ENCODE measurements around the gene SLC10A3. TPM values are rescaled to one million over a fixed set of nuclear protein-coding genes. Genes with fewer than 3 reads are reported as not detected.

SLC10A3 gene
- total RNA-seq, 4 donors from 2014 or later, result 11.6 to 19.8 (median 16.5) TPM

DNA sequence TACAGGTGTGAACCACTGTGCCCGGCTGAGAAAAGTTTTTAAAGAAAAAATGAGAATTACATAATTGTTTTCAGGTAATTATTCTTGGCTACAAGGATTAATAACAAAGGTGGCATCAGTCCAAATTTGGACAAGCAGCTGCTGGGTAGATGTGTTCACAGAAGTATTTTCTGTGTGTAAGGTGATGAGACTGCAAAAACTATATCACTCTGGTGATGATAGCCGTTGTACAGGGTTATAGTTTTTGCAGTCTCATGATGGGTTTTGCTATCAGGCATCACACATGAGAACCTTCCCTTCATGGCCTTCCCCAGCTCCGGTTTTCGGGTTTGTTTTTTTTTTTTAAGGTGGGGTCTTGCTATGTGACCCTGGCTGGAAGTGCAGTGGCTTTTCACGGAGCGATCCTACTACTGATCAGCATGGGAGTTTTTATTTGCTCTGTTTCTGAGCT lies 5.1 kb upstream of the SLC10A3 start:
- Histone ChIP-seq H3K4me3 (no peak overlapping the region), H3K27me3 (no peaks in the 10 kb centered on the region), H3K36me3 (no peaks in the 10 kb centered on the region), H3K27ac (no peak overlapping the region), H3K9me3 (no peaks in the 10 kb centered on the region), H3K4me1 (no peaks in the 10 kb centered on the region)
- DNase-seq, result no peak
- TF ChIP-seq POLR2A (IDR thresholded peaks at IDR 0.05), result no peak
- TF ChIP-seq, protein P1, sequence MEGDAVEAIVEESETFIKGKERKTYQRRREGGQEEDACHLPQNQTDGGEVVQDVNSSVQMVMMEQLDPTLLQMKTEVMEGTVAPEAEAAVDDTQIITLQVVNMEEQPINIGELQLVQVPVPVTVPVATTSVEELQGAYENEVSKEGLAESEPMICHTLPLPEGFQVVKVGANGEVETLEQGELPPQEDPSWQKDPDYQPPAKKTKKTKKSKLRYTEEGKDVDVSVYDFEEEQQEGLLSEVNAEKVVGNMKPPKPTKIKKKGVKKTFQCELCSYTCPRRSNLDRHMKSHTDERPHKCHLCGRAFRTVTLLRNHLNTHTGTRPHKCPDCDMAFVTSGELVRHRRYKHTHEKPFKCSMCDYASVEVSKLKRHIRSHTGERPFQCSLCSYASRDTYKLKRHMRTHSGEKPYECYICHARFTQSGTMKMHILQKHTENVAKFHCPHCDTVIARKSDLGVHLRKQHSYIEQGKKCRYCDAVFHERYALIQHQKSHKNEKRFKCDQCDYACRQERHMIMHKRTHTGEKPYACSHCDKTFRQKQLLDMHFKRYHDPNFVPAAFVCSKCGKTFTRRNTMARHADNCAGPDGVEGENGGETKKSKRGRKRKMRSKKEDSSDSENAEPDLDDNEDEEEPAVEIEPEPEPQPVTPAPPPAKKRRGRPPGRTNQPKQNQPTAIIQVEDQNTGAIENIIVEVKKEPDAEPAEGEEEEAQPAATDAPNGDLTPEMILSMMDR (IDR thresholded peaks at IDR 0.05), result no peak

DNA sequence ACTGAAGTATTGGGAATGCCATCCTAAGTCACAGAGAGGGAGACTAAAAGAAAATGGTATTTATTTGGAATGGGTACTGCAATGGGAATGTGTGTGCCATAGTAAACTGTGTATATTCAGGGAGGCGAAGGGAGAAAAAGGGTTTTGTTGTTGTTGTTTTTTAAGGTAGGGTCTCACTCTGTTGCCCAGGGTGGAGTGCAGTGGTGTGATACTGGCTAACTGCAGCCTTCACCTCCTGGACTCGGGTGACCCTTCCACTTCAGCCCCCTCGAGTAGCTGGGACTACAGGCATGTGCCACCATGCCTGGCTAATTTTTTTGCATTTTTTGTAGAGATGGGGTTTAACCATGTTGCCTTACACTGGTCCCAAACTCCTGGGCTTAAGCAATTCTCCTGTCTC lies 4.3 kb upstream of the SLC10A3 start:
- Histone ChIP-seq H3K27ac (no peak overlapping the region), H3K4me1 (peaks cover 0 to under 1% (median 0%) of the 10 kb centered on the region in 4 donors), H3K4me3 (no peak overlapping the region), H3K27me3 (no peaks in the 10 kb centered on the region), H3K9me3 (no peaks in the 10 kb centered on the region), H3K36me3 (no peaks in the 10 kb centered on the region)
- TF ChIP-seq POLR2A (IDR thresholded peaks at IDR 0.05), result no peak
- TF ChIP-seq, protein P1 (IDR thresholded peaks at IDR 0.05), result no peak
- no peak for DNase-seq

DNA sequence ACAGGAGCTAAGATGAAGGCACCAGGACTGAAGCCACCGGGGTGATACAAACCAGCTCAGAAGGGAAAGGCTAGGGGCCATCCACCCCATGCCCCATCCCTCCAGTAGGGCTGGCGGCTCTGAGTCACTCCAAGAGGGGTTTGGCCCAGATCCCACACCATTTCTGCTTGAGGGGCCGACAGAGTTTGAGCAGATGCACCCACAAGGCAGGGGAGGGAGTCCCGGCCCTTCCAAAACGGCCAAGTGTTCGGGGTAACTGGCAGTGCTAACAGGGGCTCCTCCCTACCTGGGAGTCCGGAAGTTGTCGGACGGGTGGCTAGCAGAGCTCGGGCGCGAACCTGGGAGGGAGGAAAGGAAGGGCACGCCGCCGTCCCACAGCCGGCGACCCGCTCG lies 412 bp downstream of the SLC10A3 start:
- H3K27me3 ChIP-seq, result no peaks in the 10 kb centered on the region
- DNase-seq, result peak in 2 of 3 donors; percentile 32 to 64
- no peak for TF ChIP-seq POLR2A (IDR thresholded peaks at IDR 0.05)
- TF ChIP-seq, protein P1 (IDR thresholded peaks at IDR 0.05), result no peak
- peaks cover 0 to 4% (median 0%) of the 10 kb centered on the region in 3 donors for H3K36me3 ChIP-seq
- H3K4me3 ChIP-seq, result peak overlapping the region; percentile 61 to 83 (median 66)
- no peaks in the 10 kb centered on the region for H3K9me3 ChIP-seq
- H3K4me1 ChIP-seq, result peaks cover 0 to 13% (median 4%) of the 10 kb centered on the region in 4 donors
- H3K27ac ChIP-seq, result peak overlapping the region; percentile 93 to 97 (median 96)

DNA sequence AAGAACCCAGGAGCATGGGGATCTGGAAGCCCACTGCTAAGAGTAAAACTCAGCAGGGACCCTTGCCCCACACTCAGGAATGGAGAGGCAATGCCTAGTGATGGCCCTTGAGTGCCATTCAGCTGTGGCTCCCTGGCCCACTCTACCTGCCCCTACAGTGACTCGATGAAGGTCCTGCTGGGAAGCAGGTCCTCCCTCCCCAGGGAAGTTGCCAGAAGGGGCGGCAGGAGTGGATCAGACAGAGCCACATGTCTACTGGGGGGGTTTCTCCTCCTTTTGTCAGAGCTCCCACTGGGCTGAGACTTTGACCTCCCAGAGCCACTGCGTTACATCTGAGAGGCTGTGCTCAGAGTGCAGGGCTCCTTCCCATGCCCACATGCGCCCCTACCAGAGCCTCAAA lies 1.2 kb downstream of the SLC10A3 start:
- DNase-seq, result no peak
- peaks cover 0 to 21% (median 6%) of the 10 kb centered on the region in 4 donors for H3K4me1 ChIP-seq
- peak overlapping the region in 3 of 4 donors; percentile 93 to 97 (median 96) for H3K27ac ChIP-seq
- no peaks in the 10 kb centered on the region for H3K9me3 ChIP-seq
- no peaks in the 10 kb centered on the region for H3K27me3 ChIP-seq
- peaks cover 0 to 7% (median 0%) of the 10 kb centered on the region in 3 donors for H3K36me3 ChIP-seq
- TF ChIP-seq, protein P1 (IDR thresholded peaks at IDR 0.05), result no peak
- TF ChIP-seq POLR2A (IDR thresholded peaks at IDR 0.05), result no peak
- H3K4me3 ChIP-seq, result peak overlapping the region in 2 of 4 donors; percentile 68 to 83

DNA sequence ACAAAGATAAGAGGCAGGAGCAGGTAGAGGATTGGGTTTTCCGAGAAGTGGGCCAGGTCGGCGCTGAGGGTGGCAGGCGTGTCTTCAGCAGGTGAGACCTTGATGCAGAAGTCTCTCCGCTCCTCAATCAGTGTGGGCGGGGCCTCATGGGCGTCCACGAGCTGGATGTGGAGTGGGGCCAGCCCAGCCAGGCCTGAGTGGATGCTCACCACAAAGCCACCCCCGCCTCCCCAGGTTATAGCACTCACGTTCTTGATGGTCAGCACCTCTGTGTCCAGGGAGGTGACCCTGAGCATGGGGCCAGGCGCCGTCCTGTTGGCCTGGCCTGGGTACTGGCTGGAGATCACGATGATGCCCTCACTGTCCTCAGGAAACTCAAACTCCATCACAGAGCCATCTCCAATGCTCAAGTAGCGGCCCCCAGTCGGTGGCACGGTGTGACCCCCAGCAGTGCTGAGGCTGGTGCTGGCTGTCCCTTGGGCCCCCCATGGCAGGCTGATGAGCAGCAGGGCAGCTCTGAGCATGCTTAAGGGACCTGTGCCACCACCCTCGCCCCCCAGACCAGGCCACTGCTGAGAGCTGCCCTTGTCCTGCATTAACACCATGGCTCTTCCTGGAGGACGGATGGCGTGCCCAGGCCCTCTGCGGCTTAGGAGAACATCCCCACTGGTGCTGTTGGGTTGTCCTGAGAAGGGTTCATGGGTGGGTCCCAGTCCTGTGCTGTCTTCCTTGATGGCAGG lies 1.9 kb downstream of the SLC10A3 start:
- peaks cover 0 to 7% (median 0%) of the 10 kb centered on the region in 3 donors for H3K36me3 ChIP-seq
- no peak overlapping the region for H3K4me3 ChIP-seq
- H3K27me3 ChIP-seq, result no peaks in the 10 kb centered on the region
- H3K4me1 ChIP-seq, result peaks cover 0 to 21% (median 6%) of the 10 kb centered on the region in 4 donors
- no peak overlapping the region for H3K27ac ChIP-seq
- peak in 1 of 3 donors; percentile 45 for DNase-seq
- no peaks in the 10 kb centered on the region for H3K9me3 ChIP-seq
- TF ChIP-seq, protein P1 (IDR thresholded peaks at IDR 0.05), result no peak
- no peak for TF ChIP-seq POLR2A (IDR thresholded peaks at IDR 0.05)
